HL-60/S4 treated with retinoic acid at 250 ng/mL for 4 days and 3 days (cell line): ENCODE measurements around the gene TBC1D8.
"Not testable (repeated sequence)": the region's sequence is repeated elsewhere in the genome, so short reads cannot be mapped to it uniquely, and the experiment has no call there.

Experiments
- in situ Hi-C: fragments of 300-500 bp; cut with MboI; formaldehyde crosslinking; loops from 2 replicates; pipeline ENCODE4 v1.7.0; 2022; ENCODE audit warnings: low sequenced_read_pairs

Gene TBC1D8

DNA sequence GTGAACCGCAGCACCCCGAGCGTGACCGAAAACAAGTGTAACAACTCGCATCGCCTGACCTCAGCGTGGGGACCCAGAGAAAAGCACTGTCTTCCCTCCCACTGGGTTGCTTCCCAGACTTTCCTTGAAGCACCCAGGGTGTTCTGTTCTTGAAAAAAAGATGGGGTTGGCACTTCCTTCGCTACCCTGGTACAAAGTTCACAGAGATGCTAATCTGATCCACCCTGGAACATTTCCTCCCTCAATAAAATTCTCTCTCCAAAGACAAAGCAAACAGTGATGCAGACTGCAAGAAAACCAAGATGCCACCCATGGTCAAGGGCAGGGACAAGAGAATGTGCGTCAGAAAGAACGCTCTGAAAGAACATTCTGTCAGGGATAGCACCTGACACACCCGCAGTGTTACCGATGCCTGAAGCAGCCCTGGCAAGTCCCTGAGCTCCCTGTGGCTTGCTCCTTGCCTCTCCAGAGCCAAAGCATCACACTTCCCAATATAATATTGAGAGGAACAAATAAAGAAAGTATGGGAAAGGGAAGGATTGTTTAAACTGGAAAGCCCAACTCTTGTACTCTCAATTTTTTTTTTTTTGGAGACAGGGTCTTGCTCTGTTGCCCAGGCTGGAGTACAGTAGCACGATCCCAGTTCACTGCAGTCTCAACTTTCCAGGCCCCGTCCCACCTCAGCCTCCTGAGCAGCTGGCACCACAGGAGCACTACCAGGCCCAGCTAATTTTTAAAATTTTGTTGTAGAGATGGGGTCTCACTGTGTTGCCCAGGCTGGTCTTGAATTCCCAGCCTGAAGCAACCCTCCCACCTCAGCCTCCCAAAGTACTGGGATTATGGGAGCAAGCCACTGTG, 70.7 kb downstream of the TBC1D8 start:
- in situ Hi-C loops: no loop called here

DNA sequence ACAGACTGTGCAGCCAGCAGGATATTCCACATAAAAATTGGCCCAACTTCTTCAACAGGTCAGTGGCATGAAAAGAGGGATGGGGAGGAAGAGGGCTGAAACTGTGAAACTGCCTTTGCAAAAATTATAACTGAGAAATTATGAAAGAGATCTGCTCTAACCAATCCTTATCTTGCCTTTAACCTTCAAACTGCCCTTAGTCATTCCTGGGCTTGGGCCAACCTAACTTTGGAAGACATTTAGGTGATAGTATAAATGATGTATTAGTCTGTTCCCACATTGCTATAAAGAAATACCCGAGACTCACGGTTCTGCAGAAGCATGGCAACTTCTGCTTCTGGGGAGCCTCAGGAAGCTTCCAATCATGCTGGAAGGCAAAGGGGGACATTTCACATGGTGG, 74.6 kb downstream of the TBC1D8 start:
- in situ Hi-C loops: no loop called here

DNA sequence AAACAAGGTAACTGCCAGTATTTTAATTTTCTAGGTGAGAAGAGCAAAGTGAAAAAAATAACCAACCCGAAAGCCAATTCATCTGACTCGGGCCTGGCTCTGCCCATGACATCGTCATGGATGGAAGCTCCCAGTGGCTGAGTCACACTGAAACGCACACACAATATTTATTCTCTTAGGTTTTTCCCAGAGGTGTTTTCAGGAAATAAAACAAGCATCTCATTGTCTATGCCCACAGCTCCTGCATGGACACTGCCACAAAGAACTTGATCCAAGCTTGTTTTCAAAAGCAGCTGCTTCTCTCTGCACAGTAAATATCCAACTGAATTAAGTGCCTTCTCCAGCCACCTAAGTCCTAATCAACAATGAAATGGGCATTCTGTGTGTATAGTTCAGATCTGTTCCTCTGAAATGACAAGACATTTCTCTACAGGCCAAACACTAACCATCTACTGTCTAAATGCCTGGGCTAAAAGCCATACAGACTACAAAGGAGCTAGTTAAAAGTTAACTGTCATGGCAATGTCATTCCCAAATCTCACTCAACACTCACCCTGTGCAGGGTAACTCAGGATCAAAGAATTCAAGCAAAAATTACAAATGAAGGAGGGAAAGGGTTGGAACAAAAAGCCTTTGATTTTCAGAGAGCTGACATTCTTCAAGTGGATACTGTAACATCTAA, 86.2 kb downstream of the TBC1D8 start:
- in situ Hi-C loops: no loop called here

DNA sequence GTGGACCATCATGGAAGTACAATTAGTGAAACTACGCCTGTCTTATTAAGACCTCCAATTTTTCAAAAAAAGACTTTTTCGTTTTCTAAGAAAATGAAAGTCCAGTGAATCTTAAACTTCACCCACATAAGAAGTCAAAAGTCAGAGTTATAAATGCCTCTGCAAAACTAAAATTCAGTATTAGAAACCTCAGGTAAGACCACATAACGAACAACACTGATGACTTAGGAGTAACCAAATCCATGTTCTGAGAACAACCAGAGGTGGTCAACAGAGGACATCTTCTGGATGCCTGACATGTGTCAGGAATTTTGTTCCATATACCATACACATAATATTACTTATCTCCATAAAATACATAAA, 86.7 kb downstream of the TBC1D8 start:
- in situ Hi-C loops: no loop called here

DNA sequence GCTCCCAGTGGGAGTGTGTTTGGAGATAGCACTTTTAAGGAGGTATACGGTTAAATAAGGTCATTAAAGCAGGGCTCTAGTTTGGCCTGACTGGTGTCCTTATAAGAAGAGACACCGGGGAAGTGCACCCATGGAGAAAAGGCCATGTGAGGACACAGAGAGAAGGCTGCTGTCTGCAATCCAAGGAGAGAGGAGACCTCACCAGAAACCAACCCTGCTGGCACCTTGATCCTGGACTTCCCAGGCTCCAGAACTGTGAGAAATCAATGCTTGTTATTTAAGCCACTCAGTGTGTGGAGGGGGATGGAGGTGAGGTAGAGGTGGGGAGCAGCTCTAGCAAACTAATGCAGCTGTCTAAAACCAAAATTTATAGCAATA, 87.1 kb downstream of the TBC1D8 start:
- in situ Hi-C loops: no loop called here

DNA sequence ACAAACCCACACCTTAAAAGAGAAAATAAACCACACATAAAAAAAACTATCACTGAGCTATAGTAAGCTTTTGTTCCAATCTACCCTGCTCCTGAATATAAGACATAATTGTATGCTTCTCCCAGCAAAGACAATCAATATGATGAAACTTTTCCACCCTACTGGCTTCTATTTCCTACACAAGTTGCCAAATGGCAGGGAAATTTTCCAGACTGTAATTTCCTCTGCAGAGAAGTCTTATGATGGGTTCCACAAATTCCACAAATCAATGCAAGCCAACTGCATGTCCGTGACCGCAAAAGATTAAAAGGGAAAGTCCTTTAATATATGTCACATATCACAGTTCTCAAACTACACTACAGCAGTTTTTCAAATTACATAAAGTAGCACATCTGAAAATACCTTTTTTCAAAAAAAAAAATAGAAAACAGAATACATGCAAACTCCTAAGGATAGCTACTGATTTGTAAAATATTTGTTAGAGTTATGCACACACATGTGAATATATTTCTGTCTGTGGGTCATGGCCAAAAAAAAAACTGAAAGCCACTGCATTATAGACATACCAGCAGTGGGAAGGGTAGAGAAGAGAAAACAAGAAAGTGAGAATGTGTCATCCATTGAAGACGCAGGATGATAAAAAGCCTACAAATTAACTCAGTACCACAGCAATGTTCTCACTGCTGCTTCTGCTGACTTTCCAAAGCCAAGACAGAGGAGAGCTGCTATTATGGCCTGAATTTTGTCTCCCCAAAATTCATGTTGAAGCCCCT, 87.6 kb downstream of the TBC1D8 start:
- in situ Hi-C loops: no loop called here

DNA sequence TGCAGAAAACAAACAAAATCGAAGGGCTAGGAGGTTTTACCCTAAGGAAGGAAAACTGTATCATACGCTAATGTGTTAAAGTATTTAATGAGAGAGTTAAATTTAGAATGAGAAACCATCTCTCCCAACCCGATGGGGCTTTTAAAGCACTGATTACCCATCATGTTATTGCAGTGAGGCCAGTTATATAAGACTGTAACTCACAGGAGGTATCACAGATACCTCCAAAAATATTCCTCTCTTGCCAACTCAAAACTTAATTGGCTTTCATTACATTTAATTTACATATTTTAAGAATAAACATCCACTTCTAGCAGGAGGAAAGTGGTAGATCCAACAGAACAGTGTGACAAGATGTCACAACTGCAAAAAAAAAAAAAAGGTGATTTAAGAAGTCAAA, 92.8 kb downstream of the TBC1D8 start:
- in situ Hi-C loops: no loop called here

DNA sequence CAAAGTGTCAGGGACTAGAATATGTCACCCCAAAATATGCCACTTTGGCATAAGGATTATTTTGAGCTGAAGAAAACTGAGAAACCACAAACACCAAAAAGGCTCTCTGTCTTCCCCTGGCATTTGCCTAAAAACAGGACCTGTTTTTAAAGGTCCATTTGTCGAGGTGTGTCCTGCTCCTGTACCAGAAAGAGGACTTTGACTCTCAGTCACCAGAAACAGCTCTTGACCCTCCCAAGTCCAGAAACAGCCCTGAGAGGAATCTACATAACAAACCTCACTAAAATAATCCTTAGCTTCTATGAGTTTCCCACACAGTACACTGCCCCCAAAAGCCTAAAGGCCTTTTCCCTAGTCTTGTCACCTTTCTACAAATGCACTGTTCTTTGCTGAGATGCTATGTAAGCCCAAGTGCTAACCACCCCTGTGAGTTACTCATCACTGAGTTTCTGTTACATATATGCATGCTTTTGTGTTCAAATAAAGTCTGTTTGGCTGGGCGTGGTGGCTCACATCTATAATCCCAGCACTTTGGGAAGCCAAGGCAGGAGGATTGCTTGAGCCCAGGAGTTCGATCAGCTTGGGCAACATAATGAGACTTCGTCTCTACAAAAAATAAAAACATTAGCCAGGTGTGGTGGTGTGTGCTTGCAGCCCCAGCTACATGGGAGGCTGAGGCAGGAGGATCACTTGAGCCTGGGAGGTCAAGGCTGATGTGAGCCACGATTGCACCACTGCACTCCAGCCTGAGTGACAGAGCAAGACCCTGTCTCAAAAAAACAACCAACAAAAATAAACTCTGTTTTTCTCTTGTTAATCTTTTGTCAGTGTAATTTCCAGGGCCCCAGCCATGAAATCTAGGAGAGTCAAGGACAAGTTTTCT, 93.9 kb downstream of the TBC1D8 start:
- in situ Hi-C loops: no loop called here

DNA sequence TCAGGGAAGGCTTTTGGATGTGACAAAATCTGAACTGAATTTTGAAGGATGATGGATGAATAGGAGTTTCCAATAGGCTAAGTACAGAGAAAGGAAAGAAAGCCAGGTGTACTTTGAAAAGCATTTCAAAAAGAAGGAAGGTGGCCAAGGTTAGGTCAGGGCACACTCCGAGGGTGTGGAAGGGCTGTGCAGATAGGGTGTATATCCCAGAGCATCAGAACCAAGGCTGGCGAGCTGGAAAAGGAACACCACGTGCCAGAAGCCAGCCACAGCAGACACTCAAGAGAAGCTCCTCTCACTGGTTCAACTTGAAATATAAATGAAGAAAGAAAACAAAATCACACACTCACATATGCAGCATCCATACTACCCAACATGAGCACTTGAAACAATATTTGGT, 98.1 kb downstream of the TBC1D8 start:
- in situ Hi-C loops: no loop called here

DNA sequence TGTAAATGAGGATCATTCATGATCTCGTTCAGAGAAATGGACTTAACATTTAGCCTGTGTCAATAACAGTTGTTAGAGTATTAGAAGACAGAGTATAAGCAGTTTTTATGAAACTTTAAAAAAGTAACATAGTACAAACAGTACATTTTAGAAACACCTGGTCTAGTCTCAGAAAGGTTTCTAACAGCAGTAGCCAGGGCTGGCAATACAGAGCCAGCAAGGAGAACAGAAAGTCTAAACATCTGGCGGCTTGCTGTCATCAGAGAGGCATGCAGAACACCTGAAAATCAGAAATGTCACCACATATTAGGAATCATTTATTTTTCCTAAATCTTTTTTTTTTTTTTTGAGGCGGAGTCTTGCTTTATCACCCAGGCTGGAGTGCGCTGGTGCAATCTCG, 99.0 kb downstream of the TBC1D8 start:
- in situ Hi-C loops: no loop called here

DNA sequence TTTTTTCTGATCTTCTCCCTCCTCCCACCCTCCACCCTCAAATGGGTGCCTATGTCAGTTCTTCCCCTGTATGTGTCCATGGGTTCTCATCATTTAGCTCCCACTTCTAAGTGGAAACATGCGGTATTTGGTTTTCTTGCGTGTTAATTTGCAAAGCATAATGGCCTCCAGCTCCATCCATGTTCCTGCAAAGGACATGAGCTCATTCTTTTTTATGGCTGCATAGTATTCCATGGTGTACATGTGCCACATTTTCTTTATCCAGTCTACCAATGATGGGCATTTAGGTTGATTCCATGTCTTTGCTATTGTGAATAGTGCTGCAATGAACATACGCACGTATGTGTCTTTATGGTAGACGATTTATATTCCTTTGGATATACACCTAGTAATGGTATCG, 100.3 kb downstream of the TBC1D8 start:
- in situ Hi-C loops: not testable (repeated sequence)

DNA sequence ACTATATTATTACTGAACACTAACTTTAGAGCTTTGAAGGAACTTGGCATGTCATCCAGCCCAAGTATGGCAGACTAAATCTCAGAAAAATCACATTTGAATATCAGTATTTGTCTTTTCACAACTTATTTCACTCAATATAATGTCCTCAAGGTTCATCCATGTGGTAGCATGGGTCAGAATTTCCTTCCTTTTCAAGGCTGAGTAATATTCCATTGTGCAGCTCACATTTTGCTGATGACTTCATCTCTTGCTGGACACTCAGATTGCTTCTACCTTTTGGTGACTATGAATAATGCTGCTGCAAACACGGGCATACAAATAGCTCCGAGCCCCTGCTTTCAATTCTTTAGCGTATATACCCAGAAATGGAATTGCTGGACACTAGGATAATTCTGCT, 102.4 kb downstream of the TBC1D8 start:
- in situ Hi-C loops: no loop called here

DNA sequence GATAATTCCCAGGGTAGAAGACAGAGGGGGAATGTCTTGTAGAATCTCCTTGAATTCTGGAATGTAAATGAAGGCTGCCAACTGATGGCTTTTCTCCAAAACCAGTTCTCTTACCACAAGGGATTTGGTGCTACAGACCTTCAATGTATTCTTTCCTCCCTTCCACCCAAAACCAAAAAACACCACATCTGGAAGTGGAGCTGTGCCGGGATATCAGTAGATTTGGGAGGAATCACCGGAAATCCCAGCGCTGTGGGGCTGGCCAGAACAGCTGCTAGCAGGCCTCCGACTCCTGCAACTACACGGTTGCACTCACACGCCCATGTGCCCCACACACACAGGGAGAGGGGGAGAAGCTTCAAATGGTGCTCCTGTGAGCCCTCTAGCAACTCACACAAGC, 103.4 kb downstream of the TBC1D8 start:
- in situ Hi-C loops: no loop called here

DNA sequence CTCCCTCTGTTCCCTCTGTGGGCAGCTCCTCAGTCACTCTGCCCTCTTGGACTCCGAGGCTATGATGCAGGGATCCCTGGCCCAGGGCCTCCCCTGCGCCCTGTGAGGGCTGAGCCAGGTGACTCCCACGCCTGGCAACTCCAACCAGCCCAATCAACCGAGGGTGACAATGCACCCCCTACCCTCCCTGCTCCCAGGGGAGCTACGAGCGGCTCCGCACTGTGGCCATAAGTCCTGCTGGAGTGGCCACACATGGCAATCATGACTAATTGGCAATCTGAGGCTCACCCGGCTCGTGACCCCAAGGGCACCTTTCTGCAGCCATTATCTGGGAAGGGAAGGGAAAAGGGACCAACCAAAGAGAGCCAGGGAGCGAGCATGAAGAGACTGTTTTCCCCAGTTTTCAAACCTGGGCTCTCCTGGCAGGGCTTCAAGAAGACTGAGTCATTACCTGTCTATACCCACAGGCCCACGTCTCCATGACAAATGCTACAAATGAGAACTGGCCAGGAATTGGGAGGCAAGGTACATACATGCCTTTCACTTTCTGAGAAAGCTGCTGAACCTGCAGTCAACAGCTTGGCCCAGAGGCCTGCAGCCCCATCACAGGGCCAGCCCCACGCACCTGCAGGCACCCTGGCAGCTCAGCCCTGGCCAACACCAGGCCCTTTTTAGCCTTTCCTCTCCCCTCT, 104.0 kb downstream of the TBC1D8 start:
- in situ Hi-C loops: no loop called here

DNA sequence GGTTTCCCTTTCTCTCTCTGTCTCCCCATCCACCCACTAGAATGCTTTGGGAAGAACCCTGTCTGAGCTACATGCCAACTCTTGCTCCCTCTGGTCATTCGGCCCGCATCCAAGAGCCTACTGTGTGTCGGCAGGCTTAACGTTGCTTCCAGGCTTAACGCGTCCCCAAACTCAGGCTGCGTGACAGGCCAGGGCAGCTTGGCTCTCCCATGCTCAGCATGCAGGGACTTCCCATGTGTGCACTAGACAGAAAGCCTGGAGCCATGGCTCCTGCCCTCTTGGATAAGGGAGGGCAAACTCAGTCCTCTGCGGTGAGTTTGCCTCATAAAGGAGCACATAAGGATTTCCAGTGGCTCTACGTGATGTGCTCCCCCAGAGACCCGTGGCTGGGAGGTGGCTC, 105.9 kb downstream of the TBC1D8 start:
- in situ Hi-C loops: no loop called here

DNA sequence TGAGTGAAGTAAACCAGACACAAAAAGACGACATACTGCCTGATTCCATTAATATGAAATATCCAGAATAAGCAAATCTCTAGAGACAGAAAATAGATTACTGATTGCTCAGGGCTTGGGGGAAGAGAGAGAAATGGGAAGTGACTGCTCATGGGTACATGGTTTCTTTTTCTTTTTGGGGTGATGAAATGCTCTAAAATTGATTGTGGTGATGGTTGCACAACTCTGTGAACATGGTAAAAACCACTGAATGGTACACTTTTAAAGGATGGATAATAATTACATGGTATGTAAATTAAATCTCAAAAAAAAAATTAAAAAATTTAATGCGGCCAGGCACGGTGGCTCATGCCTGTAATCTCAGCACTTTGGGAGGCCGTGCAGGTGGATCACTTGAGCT, 109.8 kb downstream of the TBC1D8 start:
- in situ Hi-C loops: no loop called here

DNA sequence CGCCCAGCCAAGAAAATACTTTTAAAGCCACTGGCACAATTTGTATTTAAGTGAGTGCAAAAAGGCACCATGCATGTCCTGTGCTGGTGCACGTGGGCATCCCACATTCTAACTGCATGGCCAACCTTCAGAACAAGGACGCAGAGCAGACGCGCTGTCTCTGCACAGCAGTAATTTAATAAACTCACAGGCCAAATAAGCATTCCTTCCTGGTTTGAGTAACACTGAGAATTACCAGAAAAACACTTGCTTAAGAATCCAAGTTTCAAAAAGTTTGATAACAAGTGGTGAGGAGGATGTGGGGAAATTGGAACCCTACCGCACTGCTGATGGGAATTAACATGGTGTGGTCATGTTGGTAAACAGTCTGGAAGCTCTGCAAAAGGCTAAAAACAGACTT, 110.4 kb downstream of the TBC1D8 start:
- in situ Hi-C loops: no loop called here

DNA sequence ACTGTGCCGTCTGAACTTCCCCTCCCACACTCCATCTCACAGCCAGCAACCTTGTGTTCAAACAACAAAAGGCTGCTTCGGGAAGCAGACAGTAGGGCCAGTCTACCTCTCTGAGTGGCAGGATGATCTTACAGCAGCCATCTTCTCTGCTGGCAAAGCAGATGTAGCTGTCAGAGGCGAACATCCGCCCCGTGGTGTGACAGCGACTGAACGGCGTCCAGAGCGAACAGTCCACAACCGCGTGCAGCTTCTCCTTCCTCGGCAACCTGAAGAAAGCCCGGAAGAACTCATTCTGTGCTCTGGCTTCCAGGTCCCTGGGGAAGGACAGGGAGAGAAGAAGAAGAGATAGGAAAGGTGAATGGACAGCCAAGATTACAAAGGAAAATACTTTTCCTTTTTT, 111.1 kb downstream of the TBC1D8 start:
- in situ Hi-C loops: no loop called here

DNA sequence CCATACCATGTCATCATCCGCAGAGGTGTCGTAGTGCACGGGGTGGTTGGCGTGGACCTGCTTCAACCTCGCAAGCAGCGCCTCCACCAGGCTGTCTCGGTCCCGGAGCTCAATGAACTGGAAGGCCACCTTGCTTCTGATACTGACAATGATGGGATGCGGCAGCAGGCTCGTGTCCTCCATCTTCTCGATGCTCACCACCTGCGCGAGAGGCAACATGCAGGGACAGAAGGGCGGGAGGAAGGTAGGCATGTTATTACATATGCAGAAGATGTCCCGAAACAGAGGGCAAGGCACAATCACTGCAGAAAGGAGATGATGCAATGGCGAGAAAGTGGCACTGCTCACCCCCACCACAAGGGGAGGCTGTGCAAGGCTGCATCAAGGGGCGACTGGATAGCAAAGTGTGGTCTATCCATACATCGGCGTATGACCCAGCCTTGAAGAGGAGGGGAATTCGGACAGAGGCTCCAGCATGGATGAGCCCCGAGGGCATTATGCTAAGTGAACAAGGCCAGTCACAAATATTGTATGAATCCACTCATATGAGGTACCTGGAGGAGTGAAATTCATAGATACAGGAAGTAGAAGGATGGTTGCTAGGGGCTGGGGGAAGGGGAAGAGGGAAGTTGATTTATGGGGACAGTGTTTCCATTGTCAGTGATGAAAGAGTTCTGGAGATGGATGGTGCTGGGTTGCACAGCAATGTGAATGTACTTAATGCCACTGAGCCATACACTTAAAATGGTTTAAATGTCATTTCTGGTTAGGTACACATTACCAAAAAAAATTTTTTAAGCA, 112.5 kb downstream of the TBC1D8 start:
- in situ Hi-C loops: no loop called here
